GM23248 (cell line): Measurements from ENCODE around the gene MZB1.

Source experiments
- EZH2 ChIP-seq: fragments of 200-600 bp; sonication (generic); IDR thresholded peaks from 2 replicates; pipeline ENCODE4 v1.6.1; 2018; ENCODE audit warnings: antibody characterized with exemption, mild to moderate bottlenecking; ENCODE audit not compliant: insufficient read depth, poor library complexity, severe bottlenecking
- EZH2phosphoT487 ChIP-seq: fragments of 200-600 bp; sonication (generic); IDR thresholded peaks from 2 replicates; pipeline ENCODE4 v1.6.1; 2018; ENCODE audit warnings: antibody characterized with exemption, moderate library complexity, mild to moderate bottlenecking, low read depth; ENCODE audit not compliant: insufficient read depth

DNA sequence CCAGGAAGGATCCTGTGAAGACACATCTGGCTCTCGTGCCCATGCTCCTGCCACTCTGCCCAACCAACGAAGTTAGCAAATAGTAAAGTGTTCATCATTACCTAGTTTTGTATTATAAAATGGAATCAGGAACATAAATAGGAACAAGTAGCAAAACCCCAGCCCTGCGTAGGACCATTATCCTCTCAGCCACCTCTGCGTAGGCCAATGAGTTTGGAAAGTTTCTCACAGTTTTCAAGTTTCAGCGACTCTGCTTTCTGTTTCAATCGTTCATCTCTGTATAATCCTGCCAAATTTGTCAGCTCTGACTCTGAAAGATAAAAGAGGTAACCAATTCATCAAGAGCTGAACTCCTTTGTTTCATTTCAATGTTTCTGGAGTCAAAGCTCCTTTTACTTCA, 24.2 kb upstream of the MZB1 start:
- TF ChIP-seq EZH2phosphoT487 (no peak), EZH2 (no peak)
